Measurements from ENCODE around the gene JPT2.
A peak's percentile ranks its signal among the peaks of the same experiment; 100 is the strongest.

JPT2 gene, protein sequence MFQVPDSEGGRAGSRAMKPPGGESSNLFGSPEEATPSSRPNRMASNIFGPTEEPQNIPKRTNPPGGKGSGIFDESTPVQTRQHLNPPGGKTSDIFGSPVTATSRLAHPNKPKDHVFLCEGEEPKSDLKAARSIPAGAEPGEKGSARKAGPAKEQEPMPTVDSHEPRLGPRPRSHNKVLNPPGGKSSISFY

DNA sequence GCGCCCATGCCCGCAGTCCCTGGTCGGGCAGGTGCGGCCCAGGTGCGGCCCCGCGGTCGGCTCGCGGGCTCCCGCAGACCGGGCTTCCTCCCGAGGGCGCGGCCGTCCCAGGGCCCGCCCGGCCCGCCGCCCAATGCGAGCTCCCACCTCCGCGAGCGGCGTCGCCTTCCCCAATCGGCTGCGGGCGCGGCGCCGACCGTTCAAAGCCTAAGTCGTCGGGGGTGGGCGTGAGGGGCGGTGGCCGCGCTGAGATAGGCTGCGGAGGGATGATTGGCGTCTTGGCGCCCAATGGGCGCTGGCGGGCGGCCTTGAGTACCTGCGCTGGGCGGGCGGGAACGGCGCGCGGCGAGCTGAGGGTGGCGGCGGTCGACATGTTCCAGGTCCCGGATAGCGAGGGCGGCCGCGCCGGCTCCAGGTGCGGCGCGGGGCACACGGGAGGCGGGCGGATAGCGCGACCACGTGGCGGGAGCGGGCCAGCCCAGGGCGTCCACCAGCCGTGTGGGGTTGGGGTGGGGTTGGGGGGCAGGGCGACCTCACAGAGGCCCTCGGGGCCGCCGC, at the start of gene JPT2:
TSS of gene JPT2 (plus strand) at position 338 of the 558 bp plus-strand sequence. CDS start at position 372, 34 bp downstream.
- peak; percentile 96 for DNase-seq (ENCODE audit: low read depth)
- TF ChIP-seq, protein P1, sequence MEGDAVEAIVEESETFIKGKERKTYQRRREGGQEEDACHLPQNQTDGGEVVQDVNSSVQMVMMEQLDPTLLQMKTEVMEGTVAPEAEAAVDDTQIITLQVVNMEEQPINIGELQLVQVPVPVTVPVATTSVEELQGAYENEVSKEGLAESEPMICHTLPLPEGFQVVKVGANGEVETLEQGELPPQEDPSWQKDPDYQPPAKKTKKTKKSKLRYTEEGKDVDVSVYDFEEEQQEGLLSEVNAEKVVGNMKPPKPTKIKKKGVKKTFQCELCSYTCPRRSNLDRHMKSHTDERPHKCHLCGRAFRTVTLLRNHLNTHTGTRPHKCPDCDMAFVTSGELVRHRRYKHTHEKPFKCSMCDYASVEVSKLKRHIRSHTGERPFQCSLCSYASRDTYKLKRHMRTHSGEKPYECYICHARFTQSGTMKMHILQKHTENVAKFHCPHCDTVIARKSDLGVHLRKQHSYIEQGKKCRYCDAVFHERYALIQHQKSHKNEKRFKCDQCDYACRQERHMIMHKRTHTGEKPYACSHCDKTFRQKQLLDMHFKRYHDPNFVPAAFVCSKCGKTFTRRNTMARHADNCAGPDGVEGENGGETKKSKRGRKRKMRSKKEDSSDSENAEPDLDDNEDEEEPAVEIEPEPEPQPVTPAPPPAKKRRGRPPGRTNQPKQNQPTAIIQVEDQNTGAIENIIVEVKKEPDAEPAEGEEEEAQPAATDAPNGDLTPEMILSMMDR (IDR thresholded peaks at IDR 0.05; ENCODE audit: control insufficient read depth, extremely low read depth, insufficient read depth): no peak
- peak within 1 kb of the TSS; percentile 72 for H3K4me3 ChIP-seq (ENCODE audit: low read depth, low read length)

DNA sequence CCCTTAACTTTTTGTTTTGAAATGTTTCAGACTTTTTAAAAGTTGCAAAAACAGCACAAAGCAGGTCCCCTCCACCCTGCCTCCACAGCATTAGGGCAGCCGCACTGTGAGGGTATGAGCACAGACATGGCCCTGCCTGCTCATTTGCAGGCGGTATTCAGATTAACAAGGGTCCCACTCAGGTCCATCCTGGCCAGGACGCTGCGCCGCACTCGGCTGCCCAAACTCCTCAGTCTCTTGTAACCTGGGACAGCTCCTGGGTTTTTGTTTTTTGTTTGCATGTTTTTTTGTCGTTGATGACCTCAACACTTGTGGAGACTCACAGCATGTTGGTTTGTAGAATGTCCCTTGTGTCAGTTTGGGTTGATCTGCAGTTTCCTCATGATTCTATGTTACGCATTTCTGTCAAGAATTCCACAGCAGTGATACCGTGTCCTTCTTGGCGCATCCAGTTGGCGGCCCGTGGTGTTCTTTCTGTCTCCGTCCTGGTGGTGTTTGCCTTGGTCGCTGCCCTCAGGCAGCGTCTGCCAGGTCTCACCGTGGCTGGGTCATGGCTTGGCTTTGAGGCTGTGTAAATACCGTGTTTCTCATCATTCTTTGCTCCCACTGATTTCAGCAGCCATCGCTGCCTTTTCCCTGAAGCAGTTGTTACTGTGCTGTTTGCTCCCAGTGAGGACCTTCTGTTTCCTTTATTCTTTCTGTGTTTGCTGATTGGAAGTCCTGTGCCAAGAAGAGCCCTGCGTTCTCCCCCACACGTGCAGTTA, 47.4 kb upstream of the JPT2 start:
- DNase-seq (ENCODE audit: low read depth): peak; percentile 85
- TF ChIP-seq, protein P1 (IDR thresholded peaks at IDR 0.05; ENCODE audit: control insufficient read depth, extremely low read depth, insufficient read depth): no peak
- peak overlapping the region; percentile 3; the same call in 1 of the 2 replicates for H3K4me3 ChIP-seq (ENCODE audit: low read depth, low read length)

DNA sequence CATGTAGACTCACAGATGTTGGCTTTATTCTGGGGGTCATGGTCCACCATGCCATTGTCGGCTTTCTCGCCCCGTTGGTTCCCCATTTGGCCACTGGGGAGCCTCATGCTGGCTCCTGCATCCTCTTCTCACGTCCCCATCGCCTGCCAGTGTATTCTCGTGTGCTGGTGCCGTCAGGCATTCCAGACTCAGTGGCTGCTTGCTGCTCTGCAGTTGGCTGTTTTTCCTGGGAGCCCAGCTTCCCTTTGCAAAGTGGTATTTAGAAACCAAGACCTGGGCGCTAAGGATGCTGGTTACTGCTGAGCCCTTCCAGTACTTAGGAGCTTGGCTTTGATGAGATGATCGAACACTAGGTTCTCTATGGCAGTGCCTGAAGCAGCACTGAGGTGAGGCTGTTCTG, 46.8 kb upstream of the JPT2 start:
- peak overlapping the region; percentile 3; the same call in 1 of the 2 replicates for H3K4me3 ChIP-seq (ENCODE audit: low read depth, low read length)
- TF ChIP-seq, protein P1 (IDR thresholded peaks at IDR 0.05; ENCODE audit: control insufficient read depth, extremely low read depth, insufficient read depth): peak; percentile 5; the same call in 1 of the 2 replicates
- DNase-seq (ENCODE audit: low read depth): no peak

DNA sequence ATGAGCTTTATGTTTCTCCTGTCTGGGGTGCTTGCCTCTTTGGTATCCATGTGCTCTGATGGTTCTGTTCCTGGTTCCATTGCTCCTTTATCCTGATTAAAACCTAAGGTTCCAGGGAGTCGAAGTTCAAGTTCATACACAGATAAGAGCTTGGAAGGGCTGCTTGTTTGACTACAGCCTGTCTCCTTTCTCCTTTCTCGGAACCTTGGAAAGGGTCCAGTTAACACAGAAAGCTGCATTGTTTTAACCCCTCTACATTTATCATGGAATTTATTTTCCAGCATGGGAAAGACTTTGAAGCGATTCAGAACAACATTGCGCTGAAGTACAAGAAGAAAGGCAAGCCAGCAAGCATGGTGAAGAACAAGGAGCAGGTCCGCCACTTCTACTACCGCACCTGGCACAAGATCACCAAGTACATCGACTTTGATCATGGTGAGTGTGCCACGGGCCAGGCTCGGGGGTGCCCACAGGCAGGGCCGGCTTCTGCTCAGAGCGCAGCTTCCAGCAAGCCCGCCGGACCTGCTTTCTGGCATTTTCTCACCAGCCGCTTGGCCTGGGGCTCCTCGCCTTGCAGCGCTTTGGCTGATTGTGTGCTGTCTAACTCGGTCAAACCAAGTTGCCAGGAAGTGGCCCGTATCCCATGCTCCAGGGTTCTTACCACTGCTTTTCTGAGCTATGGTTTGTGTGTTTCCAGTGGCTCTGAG, 46.0 kb upstream of the JPT2 start:
- TF ChIP-seq, protein P1 (IDR thresholded peaks at IDR 0.05; ENCODE audit: control insufficient read depth, extremely low read depth, insufficient read depth): no peak
- DNase-seq (ENCODE audit: low read depth): no peak
- H3K4me3 ChIP-seq (ENCODE audit: low read depth, low read length): no peak overlapping the region

DNA sequence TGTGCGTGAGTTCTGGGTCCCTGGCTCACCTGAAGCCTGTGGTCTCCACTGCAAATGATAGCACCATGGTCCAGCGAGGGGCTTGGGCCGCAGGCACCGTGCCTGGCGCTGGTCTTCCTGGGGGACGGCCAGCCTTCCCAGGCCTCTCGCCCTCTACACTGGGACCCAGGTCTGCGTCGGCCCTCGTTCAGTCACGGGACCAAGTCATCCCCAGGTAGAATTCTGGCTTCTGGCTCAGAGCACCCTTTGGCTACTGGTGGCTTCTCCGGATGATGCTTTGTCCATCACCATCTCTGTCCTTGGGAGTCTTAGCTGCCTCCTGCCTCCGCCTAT, 45.5 kb upstream of the JPT2 start:
- no peak overlapping the region for H3K4me3 ChIP-seq (ENCODE audit: low read depth, low read length)
- DNase-seq (ENCODE audit: low read depth): no peak
- TF ChIP-seq, protein P1 (IDR thresholded peaks at IDR 0.05; ENCODE audit: control insufficient read depth, extremely low read depth, insufficient read depth): no peak

DNA sequence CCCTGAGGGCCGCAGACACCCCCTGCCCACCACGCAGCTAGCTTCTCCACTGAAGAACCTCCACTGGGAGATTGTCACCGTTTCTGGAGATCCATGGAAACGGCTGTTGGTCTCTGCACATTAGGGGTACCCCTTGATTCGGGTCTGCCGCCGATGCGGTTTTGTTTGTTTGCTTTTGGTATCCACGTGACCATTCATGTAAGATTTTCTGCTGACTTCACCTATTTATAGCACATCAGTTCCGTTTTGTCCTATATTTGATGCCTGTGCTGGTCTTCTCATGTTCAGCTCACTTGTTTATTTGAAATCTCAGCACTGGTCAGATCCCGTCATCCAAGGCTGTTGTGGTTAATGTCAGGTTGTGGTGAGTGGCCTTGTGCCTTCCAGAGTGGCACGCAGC, 44.8 kb upstream of the JPT2 start:
- TF ChIP-seq, protein P1 (IDR thresholded peaks at IDR 0.05; ENCODE audit: control insufficient read depth, extremely low read depth, insufficient read depth): no peak
- no peak for DNase-seq (ENCODE audit: low read depth)
- H3K4me3 ChIP-seq (ENCODE audit: low read depth, low read length): no peak overlapping the region
